T1000 (cell line): ENCODE results near the gene DESI1.
"Not testable (repeated sequence)": the region's sequence is repeated elsewhere in the genome, so short reads cannot be mapped to it uniquely, and the experiment has no call there.

Experiments used
- DNase-seq: peaks from one replicate; lab custom pipeline; 2025; ENCODE audit warnings: mixed read lengths; lab: John Stamatoyannopoulos, UW

The DESI1 gene

DNA sequence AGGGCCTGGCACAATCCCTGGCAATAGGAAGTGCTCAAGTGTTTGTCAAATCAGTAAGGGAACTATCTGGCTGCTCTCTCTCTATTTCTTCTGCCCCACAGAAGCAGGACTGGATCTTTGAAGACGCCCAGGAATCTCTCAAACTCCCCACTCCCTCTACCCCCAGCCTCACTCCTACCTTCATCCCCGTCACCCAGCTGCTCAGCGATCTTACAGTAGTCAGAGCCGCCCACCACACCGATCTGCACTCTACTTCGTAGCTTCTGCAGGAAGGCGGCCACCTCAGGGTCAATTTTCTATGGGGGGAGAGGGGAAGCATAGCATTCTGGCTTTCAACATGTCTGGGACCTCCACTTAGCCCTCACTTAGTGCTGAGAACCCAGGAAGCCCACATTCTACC lies 34.9 kb downstream of the DESI1 start:
- no peak for DNase-seq

DNA sequence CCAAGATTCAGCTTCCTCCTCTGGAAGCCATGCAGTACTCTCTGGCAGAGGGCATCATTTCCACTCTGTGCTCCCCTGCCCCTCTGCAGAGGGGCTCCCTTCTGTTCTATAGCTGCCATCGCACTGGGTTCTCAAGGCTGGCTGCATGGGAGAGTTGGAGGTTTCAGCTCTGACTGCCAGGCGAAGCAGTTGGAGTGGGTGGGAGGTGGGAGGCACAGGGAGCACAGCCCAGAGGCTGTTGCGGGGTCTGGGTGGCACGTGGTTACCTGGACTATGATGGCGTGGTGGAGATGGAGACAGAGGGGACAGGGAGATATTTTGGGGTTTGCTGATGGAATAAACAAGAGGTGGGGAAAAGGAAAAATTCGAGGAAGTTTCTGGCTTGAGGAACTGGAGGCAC lies 36.0 kb downstream of the DESI1 start:
- DNase-seq = no peak

DNA sequence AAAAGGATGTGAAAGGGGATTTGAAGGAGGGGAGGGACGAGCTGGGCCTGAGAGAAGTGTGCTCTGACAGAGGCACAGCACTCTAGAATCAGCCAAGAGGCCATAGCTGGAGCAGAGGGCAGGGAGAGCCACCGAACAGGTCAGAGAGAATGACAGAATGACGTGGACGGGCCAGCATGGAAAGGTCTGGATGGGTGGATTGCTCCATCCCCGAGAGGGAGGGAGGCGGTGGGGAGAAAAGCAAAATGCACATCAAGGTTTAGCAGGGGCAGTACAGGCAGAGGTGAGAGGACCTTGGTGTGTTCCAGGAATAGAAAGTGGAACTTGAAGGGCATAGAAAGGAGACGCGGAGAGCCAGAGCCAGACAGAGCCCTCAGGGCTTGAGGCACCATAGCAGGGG lies 38.1 kb downstream of the DESI1 start:
- no peak for DNase-seq

DNA sequence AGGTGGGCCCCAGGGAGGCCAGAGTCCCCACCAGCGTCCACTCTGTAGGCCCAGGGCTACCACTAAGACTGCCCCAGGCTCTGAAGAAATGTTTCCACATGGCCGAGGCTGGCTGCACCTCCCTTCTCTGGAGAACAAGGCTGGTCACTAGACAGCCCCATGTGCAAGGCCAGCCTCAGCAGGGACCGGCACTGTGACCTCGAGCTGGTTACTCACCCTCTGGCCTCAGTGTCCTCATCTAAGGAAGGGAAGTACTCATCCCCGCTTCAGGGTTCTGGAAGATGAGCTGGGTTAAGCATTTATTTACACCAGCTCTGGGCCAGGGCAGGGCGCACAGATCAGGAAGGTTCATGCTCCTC lies 40.9 kb downstream of the DESI1 start:
- DNase-seq = no peak

DNA sequence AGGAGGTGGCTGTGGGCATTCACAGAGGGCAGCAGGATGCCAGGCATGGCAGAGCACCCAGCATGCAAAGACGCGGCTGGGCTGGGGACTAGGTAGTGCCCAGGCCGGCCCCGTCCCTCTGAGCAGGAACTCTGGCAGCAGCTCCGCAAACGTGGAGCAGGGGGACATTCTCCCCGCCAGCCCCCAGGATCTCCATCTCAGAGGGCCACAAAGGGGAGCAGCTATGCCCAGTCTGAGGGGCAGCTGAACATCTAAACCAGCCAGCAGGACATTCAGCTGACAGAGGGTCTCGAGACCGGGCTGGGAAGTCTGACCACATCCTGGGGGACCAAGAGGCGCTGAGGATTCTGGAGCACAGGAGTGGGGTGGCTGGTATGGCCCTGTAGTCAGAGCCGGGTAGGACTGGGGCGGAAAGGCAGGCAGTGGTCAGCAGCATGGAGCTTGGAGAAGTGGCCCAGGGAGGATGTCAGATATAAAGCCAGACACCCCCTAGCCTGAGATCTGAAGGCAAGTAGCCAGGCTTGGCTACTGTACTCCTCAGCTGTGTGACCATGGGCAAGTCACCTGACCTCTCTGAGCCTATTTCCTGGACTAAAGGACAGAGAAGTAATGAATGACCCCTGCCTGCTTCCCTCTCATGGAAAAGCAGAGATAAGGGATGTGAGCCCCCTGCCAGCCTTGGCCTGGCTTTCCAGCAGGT lies 41.4 kb downstream of the DESI1 start:
- DNase-seq = no peak

DNA sequence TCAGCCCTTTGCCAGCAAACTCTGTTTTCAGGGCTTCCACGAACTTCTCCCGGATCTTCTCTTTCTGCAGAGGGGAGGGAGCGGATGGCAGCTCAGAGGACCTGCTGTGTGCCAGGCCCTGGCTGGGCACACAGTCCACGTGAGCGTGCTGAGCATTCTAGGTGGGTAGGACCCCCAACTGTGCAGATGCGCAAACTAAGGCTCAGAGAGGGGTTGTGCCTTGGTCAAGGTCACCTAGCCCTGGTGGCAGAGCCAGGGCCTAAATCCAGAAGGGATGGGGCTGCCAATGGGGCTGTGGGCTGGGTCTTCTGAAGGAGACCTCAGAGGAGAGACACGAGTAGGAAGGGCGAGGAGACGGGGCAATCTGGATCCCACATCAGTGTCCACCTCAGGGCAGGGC lies 42.0 kb downstream of the DESI1 start:
- no peak for DNase-seq

DNA sequence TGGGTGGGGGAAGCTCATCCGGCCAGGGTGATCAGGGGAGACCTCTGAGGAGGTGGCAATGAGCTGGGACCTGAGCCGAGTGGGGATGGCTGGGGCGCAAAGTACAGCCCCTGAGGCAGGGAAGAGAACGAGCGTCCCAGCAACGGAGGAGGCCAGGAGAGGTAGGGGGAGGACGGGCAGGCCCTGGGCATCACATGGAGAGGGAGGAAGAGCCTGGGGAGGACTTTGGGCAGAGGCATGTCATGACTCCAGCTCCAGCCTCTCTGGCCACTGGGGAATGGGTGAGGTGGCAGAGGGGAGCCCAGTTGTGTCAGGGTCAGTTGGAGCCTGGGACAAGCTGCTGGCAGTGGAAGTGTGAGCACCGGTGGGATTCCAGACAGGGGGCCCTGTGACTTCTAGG lies 42.7 kb downstream of the DESI1 start:
- DNase-seq = no peak

DNA sequence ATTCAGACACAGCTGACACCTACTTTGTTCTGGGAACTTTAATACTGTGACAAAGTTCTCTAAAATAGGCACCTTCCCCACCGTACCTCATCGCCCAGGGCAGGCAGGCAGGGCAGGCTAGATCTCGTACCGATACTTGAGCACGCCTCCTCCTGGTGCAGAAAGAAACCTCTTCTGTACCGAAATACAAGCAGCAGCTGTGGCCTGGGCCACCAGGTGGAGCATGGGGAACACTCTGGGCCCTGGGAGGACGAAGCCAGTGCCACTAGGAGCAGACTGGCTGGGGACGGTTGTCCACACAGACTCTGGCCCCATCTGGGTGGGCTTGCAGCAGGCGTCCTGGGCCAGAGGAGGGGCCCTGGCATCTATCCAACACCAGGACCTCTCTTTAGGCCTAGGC lies 44.0 kb downstream of the DESI1 start:
- no peak for DNase-seq

DNA sequence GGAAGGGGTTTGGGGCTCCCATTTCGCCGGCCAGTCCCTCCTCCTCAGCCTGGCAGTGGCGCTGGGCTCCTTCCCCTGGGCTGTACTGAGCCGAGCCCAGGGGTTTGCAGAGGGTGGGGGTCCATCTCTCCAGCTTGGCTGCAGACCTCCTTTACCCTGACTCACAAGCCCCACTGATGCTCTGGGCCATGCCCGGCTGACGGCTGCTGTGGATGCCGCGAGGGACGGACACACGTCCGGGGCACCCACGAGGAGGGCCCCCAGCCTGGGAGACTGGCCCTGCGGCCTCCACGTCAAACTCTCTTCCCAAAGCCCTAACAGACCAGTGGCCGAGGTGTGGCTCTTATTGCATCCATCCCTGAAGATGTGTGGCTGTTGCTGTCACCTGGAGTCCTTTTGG lies 45.3 kb downstream of the DESI1 start:
- no peak for DNase-seq

DNA sequence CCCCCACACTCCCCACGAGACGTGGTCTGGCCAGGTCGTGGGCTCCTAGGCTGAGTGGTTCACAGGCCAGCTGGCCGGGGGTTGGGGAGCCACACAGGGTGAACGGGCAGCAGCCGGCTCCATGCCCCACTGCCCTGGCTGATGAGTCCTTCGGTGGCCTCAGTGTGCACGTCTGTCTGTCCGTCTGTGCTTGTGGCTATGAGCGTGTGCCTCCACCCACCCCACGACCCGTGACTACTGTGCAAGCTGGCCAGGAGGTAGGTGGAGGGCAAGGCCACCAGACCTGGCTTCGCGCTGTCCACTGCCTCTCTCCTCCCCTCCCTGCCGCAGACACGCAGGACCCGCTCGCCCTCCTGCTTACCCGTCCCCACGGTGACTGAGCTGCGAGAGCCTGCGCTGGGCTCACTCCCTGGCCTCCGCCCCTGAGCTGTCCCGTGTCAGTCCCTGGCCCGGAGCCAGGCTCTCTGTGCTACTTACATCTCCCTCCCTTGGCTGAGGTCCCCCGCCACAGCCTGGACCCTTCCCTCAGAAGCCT lies 45.9 kb downstream of the DESI1 start:
- DNase-seq = no peak

DNA sequence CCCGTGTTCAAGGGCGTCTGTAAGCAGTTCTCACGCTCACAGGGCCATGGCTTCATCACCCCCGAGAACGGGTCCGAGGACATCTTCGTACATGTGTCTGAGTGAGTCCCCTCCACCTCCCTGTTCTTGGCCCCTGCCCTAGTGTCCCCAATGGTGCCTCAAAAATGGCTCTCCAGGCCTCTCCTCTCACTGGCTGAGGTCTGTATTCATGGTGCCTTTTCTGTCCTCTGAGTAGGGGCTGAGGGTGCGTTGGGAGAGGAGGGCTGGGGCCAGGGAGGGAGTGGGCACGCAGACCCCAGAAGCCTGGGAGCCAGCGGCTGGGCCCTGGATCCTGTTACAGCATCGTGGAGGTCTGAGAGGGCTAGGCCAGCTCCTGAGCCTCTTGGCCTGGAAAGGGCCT lies 47.2 kb downstream of the DESI1 start:
- DNase-seq = no peak

DNA sequence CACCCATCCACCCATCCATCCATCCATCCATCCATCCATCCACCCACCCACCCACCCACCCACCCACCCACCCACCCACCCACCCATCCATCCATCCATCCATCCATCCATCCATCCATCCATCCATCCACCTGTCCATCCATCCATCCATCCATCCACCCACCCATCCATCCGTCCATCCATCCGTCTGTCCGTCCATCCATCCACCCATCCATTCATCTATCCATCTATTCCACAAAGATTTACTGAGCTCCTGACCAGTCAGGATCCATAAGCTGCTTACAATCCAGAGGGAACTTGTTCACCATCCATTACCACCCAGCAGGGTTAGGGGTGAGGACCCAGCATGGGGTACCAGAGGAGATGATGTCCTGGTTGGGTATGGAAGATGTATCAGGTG lies 48.5 kb downstream of the DESI1 start:
- DNase-seq = not testable (repeated sequence)

DNA sequence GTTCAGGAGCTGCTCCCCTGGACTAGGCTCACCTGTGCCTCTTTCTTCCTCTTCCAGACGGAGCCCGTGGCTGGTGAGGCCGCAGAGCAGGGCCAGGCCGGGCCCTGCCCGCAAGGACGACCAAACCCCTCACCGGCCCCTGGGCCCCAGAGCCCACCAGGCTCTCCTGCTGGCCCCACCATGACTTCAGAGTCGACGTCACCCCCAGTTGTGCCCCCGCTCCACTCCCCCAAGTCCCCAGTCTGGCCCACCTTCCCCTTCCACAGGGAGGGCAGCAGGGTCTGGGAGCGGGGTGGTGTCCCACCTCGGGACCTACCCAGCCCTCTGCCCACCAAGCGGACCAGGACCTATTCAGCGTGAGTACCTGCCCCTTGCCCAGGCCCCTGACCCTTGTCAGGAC lies 49.1 kb downstream of the DESI1 start:
- no peak for DNase-seq

DNA sequence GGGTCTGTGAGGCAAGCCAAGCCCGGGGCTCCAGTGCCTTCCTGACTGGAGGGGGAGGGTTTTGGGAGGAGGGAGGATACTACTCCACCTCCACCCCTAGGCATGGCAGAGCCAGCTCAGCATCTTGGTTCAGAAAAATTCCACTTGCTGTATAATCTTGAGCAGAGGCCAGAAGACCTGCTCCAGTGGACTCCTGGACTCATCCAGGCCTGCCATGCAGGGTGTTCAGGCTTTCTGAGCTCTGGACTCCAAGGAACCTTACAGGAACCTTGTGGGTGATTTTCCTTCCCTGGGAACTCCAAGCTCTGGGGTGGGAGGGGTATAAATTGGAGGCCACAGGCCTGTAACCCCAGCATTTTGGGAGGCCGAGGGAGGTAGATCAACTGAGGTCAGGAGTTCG lies 50.6 kb downstream of the DESI1 start:
- no peak for DNase-seq

DNA sequence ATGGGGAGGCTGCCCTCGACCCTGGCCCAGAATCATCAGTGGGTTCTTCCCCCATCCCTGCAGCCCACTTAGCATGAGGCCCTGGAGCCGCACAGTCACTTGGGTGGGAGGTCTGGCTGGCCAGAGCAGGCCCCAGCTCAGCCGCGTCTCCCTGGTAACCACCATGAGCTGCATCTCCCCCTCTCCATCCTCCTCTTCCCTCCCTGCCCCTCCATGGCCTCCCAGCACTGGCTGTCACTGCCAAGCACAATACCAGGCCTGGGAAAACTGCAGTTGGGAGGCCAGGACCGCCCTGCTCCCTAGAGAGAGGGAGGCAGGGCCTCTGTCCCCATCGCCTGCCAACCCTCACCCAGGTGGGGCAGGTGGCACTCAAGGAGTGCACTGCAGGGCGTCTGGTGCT lies 52.0 kb downstream of the DESI1 start:
- DNase-seq = no peak

DNA sequence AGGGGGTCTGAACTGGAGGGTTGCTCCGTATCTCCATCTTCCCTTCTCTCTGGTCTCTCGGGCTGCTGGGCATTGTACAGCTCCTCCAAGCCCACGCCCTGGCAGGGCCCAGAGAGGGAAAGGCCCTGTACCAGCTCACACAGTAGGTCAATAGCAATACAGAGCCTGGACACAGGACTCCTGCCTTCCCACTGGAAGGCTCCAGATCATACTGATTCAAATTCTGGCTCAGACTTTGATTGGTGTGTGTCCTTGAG lies 53.4 kb downstream of the DESI1 start:
- no peak for DNase-seq

DNA sequence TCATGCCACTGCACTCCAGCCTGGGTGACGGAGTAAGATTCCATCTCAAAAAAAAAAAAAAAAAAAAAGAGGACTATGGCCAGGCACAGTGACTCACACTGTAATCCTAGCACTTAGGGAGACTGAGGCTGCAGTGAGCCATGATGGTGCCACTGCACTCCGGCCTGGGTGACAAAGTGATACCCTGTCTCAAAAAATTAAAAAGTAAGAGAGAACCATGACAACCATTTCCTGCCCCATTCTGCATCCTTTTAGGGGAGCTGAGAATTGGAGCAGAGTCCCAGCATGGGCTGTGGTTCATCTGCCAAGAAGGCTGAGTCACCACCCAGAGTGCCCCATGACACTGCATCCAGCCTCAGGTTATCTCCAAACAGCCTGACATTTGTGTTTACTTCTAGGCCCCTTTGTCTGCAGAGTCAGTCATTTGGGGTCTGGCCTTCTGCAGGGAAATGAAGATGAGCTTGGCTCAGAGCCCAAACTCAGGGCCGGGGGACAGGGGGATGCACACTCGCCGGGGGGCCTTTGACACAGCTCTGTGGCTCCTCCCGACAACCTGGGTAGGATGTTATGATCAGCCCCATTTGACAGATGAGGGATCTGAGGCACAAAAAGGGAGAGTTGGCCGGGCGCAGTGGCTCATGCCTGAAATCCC lies 55.3 kb downstream of the DESI1 start:
- peak; percentile 53 for DNase-seq

DNA sequence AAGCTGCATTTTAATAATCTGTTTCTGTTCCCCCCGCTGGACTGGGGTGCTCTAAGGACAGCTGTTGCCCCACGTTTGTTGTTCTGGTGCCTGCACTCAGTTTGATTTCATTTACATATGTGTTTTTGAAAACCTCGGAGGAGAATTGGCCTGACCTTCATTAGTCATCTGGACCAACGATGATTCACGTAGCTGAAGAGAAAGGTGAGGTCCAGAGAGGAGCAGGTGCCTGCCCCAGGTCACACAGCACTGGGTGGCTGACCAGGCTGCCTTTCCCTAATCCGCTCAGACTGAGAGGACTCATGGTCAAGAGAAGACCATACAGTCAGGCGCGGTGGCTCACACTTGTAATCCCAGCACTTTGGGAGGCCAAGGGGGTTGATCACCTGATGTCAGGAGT lies 56.3 kb downstream of the DESI1 start:
- no peak for DNase-seq

DNA sequence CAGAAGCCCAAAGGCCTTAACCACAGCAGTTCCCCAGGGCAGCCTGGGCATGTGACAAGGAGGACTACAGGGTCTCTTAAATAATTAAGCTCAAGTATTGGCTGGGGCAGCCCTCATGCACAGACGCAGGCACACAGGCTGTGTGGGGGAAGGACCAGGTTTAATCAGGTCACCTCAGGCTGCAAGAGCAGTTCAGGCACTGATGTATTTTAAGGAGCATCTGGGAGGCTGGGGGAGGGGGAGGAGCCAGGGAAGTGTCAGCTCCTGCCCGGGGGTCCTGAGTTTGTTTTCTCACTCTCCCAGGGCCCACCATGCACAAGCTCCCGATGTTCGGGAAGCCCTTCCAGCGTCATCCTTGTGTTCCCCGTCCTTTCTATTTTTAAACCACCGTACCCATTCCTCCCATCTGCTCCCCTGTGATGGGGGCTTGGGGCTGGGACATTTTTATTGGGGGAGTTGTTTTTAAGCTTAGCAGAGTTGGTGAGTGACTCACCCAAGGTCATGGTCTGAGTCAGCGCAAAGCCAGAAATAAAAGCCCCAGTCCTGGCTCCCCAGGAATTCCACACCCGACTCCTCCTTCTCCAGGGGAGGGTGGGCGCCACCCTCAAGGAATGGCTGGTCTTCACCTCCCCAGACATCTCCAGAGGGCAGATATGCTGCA lies 57.7 kb downstream of the DESI1 start:
- DNase-seq = peak; percentile 64

DNA sequence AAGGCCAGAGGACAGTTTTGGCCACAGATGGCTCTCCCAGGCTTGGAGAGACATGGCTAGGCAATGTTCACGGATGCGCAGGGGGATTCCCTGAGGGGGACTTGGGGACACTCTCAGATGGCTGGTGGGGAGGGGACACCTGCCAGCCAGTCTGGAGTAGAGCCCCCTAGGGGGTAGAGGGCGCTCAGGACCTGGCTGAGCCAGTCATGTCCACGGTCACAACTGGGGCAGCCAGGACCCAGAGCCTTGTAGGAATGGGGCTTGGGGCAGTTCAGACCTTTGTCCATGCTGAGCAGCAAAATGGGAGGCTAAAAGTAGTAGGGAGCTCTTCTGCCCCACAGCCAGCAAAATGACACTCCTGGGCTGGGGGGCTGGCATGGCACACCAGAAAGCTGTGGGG lies 58.4 kb downstream of the DESI1 start:
- DNase-seq = no peak

DNA sequence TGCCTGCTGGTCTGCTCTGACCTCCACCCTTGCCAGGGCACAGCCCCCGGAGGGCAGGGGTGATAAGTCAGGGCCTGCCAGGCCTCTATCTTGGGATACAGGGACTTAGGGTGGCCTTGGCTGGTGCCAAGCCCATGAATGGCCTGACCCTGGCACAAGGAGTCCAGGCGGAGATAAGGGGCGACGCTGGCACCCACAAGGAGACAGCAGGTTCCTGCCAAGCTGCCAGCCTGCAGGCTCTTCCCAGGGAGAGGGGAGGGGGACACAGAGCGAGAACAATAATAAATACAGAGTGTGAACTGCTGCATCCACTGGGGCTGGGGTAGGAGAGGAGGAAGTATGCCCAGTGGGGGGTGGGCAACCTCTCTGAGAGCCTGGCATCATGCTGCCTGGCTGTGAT lies 59.1 kb downstream of the DESI1 start:
- no peak for DNase-seq

DNA sequence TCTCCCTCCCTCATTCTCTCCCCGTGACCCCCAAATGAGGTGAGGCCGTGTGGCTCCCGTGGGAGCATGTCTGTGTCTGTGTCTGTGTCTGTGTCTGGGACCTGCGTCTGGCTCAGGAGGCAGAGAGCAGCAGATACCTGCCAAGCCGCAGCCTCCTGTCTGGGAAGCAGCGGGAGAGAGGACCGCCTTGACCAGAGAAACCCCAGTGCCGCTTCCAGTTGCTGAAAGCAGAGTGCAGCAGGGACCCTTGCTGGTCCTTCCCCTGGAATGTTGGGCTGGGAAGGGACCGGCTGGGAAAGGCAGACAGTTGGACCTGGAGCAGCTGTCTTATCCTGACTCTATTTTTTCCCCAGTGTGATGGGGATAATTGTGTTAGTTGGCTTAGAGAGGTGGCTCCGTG lies 59.5 kb downstream of the DESI1 start:
- no peak for DNase-seq

DNA sequence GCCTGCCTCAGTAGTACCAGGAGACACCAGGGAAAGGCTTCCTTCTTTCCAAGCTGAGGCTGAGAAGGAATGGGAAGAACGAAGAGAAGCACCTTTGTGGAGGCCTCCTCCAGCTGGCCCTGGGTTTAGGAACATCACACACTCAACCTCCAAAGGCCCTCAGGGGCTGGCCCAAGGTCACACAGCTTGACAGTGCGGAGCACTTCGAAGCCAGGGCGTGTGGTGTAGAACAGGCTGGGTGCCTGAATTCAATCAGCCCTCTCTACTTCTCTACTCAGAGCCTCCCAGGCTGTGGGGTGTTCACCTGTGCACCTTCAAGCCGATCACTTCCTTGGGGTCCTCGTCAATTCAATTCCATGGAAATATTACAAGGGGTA lies 60.8 kb downstream of the DESI1 start:
- DNase-seq = no peak

DNA sequence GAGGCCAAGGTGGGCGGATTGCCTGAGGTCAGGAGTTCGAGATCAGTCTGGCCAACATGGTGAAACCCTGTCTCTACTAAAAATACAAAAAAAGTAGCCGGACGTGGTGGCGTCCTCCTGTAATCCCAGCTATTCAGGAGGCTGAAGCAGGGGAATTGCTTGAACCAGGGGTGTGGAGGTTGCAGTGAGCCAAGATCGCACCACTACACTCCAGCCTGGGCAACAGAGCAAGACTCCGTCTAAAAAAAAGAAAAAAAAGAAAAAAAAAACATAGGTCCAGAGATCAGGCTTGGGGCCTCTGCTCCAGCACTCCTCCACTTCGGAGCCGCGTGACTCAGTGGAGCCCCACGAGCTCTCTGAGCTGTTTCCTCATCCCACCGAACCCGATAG lies 62.6 kb downstream of the DESI1 start:
- not testable (repeated sequence) for DNase-seq
